Uterus (tissue), 4 donors: ENCODE data around the gene TIAM1. TPM values are rescaled to one million over a fixed set of nuclear protein-coding genes. Genes with fewer than 3 reads are reported as not detected.

ENCODE experiments used
- DNase-seq, 2 donors: peaks; one replicate each; pipeline ENCODE4 v3.0.0-alpha.2; 2019 to 2020
- H3K27ac ChIP-seq, 2 donors: fragments of 200-600 bp; sonication (generic); 1 replicate in 1 of 2; 2 replicates in 1 of 2; pipeline ENCODE4 v1.5.1; 2016 to 2018
- H3K27me3 ChIP-seq, 2 donors: fragments of 200-600 bp; sonication (generic); one replicate each; pipeline ENCODE4 v1.5.1; 2018 to 2019; ENCODE audit warnings: control low read depth in 1 of 2
- H3K36me3 ChIP-seq, 2 donors: fragments of 200-600 bp; sonication (generic); one replicate each; pipeline ENCODE4 v1.5.1; 2019; ENCODE audit warnings: control low read depth in 1 of 2
- H3K4me1 ChIP-seq, 2 donors: fragments of 200-600 bp; sonication (generic); one replicate each; pipeline ENCODE4 v1.5.1; 2018 to 2019; ENCODE audit warnings: control low read depth in 1 of 2
- H3K4me3 ChIP-seq, 2 donors: fragments of 200-600 bp; sonication (generic); 1 replicate in 1 of 2; 2 replicates in 1 of 2; pipeline ENCODE4 v1.5.1; 2018 to 2019; ENCODE audit warnings: mild to moderate bottlenecking in 1 of 2
- H3K9me3 ChIP-seq, 2 donors: fragments of 200-600 bp; sonication (generic); one replicate each; pipeline ENCODE4 v1.5.1; 2019; ENCODE audit warnings: control low read depth in 1 of 2
- POLR2A ChIP-seq, 2 donors: fragments of 450-650 bp; IDR thresholded peaks; one replicate each; pipeline ENCODE4 v1.6.1; 2016; ENCODE audit warnings: antibody characterized with exemption in 2 of 2, mild to moderate bottlenecking in 1 of 2, moderate library complexity in 1 of 2
- intact Hi-C: fragments of 100-400 bp; cut with DNase I; formaldehyde crosslinking; loops from one replicate; pipeline ENCODE4 v1.15.1; 2023; ENCODE audit warnings: low total_unique reads
- total RNA-seq, 4 donors: library from RNA; depleted of rRNA in 3 of 4; stranded (reverse); fragments of >200 nt in 3 of 4; gene quantifications; one replicate each; pipeline versions ENCODE4 v1.1.0 to v1.2.4, GENCODE V29; 2014 to 2023
- TF ChIP-seq, protein P1 (sequence below), 4 experiments: fragments of 200-600 bp in 2 of 4; fragments of 450-650 bp in 2 of 4; sonication (generic) in 2 of 4; IDR thresholded peaks; one replicate each; pipeline ENCODE4 v1.5.1; 2016 to 2019; ENCODE audit warnings: antibody characterized with exemption in 4 of 4, mild to moderate bottlenecking in 2 of 4, moderate library complexity in 1 of 4
- donor health status: DM: yes; HTN: yes; CAD: no.

TIAM1 gene
- total RNA-seq, 4 donors from 2014 or later: 14.4 to 74.9 (median 39.5) TPM

GRCh38 chr21:31260790-31261189, 83.3 kb downstream of the TIAM1 start:
- H3K27ac ChIP-seq: no peak overlapping the region
- no peak overlapping the region for H3K4me3 ChIP-seq
- TF ChIP-seq, protein P1, sequence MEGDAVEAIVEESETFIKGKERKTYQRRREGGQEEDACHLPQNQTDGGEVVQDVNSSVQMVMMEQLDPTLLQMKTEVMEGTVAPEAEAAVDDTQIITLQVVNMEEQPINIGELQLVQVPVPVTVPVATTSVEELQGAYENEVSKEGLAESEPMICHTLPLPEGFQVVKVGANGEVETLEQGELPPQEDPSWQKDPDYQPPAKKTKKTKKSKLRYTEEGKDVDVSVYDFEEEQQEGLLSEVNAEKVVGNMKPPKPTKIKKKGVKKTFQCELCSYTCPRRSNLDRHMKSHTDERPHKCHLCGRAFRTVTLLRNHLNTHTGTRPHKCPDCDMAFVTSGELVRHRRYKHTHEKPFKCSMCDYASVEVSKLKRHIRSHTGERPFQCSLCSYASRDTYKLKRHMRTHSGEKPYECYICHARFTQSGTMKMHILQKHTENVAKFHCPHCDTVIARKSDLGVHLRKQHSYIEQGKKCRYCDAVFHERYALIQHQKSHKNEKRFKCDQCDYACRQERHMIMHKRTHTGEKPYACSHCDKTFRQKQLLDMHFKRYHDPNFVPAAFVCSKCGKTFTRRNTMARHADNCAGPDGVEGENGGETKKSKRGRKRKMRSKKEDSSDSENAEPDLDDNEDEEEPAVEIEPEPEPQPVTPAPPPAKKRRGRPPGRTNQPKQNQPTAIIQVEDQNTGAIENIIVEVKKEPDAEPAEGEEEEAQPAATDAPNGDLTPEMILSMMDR (IDR thresholded peaks at IDR 0.05): no peak
- TF ChIP-seq POLR2A (IDR thresholded peaks at IDR 0.05): no peak
- H3K27me3 ChIP-seq: no peaks in the 10 kb centered on the region
- no peak for DNase-seq
- intact Hi-C loops: no loop called here
- peaks cover 0 to 5% of the 10 kb centered on the region in 2 donors for H3K4me1 ChIP-seq
- H3K36me3 ChIP-seq: no peaks in the 10 kb centered on the region
- no peaks in the 10 kb centered on the region for H3K9me3 ChIP-seq

DNA sequence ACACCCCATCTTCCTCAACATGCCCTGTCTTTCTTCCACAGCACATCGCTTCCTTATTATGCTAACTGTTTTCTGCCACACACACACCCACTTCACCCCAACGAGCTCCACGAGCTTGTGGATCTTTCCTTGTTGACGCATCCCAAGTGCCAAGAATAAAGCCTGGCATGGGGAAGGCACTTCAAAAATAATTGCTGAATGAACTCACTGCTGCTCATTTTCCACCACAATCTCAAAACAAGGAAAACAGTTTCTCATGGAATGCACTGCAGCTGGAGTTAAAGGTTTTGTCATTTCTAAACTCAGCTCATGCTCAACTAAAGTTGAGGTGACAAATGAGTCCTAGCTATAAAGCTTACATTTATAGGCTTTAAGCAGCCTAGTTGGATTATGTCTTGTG, 86.0 kb downstream of the TIAM1 start:
- Histone ChIP-seq H3K27ac (no peak overlapping the region), H3K4me1 (no peaks in the 10 kb centered on the region), H3K4me3 (no peak overlapping the region), H3K36me3 (no peaks in the 10 kb centered on the region), H3K27me3 (no peaks in the 10 kb centered on the region), H3K9me3 (no peaks in the 10 kb centered on the region)
- DNase-seq: no peak
- TF ChIP-seq, protein P1 (IDR thresholded peaks at IDR 0.05): no peak
- TF ChIP-seq POLR2A (IDR thresholded peaks at IDR 0.05): no peak
- intact Hi-C loops: no loop called here

GRCh38 chr21:31257265-31257664, 86.8 kb downstream of the TIAM1 start:
- no peaks in the 10 kb centered on the region for H3K36me3 ChIP-seq
- no peaks in the 10 kb centered on the region for H3K9me3 ChIP-seq
- TF ChIP-seq POLR2A (IDR thresholded peaks at IDR 0.05): no peak
- TF ChIP-seq, protein P1 (IDR thresholded peaks at IDR 0.05): no peak
- H3K4me1 ChIP-seq: no peaks in the 10 kb centered on the region
- DNase-seq: no peak
- H3K27me3 ChIP-seq: no peaks in the 10 kb centered on the region
- H3K27ac ChIP-seq: no peak overlapping the region
- intact Hi-C loops: no loop called here
- H3K4me3 ChIP-seq: no peak overlapping the region

GRCh38 chr21:31255896-31256295, 88.2 kb downstream of the TIAM1 start:
- no peaks in the 10 kb centered on the region for H3K27me3 ChIP-seq
- no peaks in the 10 kb centered on the region for H3K9me3 ChIP-seq
- intact Hi-C loops: no loop called here
- DNase-seq: no peak
- H3K27ac ChIP-seq: no peak overlapping the region
- no peak overlapping the region for H3K4me3 ChIP-seq
- no peaks in the 10 kb centered on the region for H3K4me1 ChIP-seq
- no peak for TF ChIP-seq POLR2A (IDR thresholded peaks at IDR 0.05)
- TF ChIP-seq, protein P1 (IDR thresholded peaks at IDR 0.05): no peak
- H3K36me3 ChIP-seq: no peaks in the 10 kb centered on the region

DNA sequence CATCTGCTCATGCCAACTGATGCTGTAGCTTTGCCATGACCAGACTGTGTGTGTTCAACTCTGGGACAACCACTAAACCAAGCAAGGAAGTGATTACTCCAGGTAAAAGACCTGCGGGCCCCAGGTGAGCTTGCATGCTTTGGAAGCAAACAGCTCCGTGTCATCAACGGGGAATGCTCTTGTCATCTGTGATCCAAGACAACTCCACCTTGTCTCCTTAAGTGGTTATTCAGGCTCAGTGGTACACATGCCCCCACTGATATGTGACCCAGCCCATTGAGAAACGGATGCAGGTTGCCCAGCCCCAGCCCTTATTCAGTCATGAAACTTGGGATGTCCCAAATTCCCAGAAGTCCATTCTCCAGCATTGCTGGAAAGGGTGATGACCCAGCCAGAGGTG, 89.0 kb downstream of the TIAM1 start:
- Histone ChIP-seq H3K36me3 (no peaks in the 10 kb centered on the region), H3K4me1 (no peaks in the 10 kb centered on the region), H3K4me3 (no peak overlapping the region), H3K9me3 (no peaks in the 10 kb centered on the region), H3K27ac (no peak overlapping the region), H3K27me3 (no peaks in the 10 kb centered on the region)
- DNase-seq: no peak
- intact Hi-C loops: no loop called here
- no peak for TF ChIP-seq POLR2A (IDR thresholded peaks at IDR 0.05)
- TF ChIP-seq, protein P1 (IDR thresholded peaks at IDR 0.05): no peak
